ENCODE results near the gene ADAM8.

- no peak for TF ChIP-seq CTCF (IDR thresholded peaks at IDR 0.05)
- no peak for TF ChIP-seq POLR2A (IDR thresholded peaks at IDR 0.05)
- no peak for TF ChIP-seq EP300 (IDR thresholded peaks at IDR 0.05; ENCODE audit: low read depth)
- no peak for TF ChIP-seq POLR2AphosphoS5 (IDR thresholded peaks at IDR 0.05)
These were observed 6.5 kb downstream of the ADAM8 start for GRCh38 chr10:133270204-133270603.
